Neural crest cell (in vitro differentiated cells): ENCODE measurements around the gene PHACTR1. TPM values are rescaled to one million over a fixed set of nuclear protein-coding genes. Genes with fewer than 3 reads are reported as not detected.
A peak's percentile ranks its signal among the peaks of the same experiment; 100 is the strongest.

Experiments
- DNase-seq: peaks from one replicate; pipeline ENCODE4 v3.0.0; 2021; ENCODE audit warnings: low read depth, mixed read lengths, low spot score
- H3K27ac Mint-ChIP-seq: one replicate; pipeline ENCODE4 v1.8.0; 2021; ENCODE audit warnings: mild to moderate bottlenecking, mixed read lengths; ENCODE audit not compliant: unreplicated experiment
- H3K27me3 Mint-ChIP-seq: 2 replicates; pipeline ENCODE4 v1.8.0; 2021; ENCODE audit warnings: low read depth, mild to moderate bottlenecking, mixed read lengths
- H3K36me3 Mint-ChIP-seq: 2 replicates; pipeline ENCODE4 v1.8.0; 2021; ENCODE audit warnings: low read depth, mild to moderate bottlenecking, mixed read lengths
- H3K4me1 Mint-ChIP-seq: 2 replicates; pipeline ENCODE4 v1.8.0; 2021; ENCODE audit warnings: mixed read lengths
- H3K4me3 Mint-ChIP-seq: one replicate; pipeline ENCODE4 v1.8.0; 2021; ENCODE audit warnings: mild to moderate bottlenecking, mixed read lengths
- H3K9me3 Mint-ChIP-seq: 2 replicates; pipeline ENCODE4 v1.8.0; 2021; ENCODE audit warnings: mixed read lengths
- total RNA-seq: library from RNA; stranded (reverse); gene quantifications from 2 replicates; pipeline ENCODE4 v1.2.1, GENCODE V29; 2021
- TF ChIP-seq, protein P1 (sequence below): fragments of 200-600 bp; sonication (generic); conservative IDR thresholded peaks from 2 replicates; pipeline ENCODE4 v1.5.0; 2021; ENCODE audit warnings: antibody characterized with exemption, mild to moderate bottlenecking

The PHACTR1 gene
- total RNA-seq, 1 donor from 2014 or later, result 10.4 TPM

DNA sequence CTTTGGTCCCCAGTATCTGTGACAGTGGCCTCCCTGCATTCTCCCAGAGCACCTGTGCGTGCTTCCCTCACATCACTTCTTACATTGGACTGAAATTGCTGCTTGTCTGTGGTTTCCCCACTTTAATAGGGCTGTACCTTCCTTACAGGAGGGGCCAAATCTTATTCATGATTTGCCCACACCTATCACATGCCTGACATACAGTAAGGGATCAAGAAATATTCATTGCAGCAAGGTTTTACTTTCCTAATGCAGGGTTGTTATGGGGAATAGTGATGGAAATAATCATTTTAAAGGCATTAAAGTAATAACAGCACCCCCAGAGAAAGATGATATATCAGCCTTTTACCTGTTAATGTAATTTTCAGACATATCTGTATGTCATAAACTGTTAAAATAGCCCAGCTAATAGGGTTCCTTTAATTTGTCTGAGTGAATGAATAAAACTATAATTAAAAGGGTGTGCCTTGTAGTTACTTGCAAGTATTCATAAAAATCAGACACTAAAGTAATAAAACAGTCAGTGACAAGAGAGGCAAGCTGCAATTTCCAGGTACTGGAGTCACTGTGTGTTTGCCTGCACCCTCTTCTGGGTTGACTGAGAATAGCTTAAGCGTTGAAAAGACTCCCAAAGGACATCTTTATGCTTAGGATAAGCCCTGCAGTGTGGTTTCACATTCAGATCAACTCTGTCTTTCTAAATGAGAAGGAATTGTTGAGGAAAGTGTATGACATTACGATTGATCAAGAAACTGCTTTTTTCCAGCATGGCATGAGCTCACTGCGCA lies 182.7 kb downstream of the PHACTR1 start:
- Mint-ChIP-seq H3K36me3 (no peaks in the 10 kb centered on the region), H3K27me3 (peaks cover 3% of the 10 kb centered on the region), H3K27ac (no peak overlapping the region), H3K4me1 (no peaks in the 10 kb centered on the region), H3K9me3 (no peaks in the 10 kb centered on the region), H3K4me3 (no peak overlapping the region)
- TF ChIP-seq, protein P1, sequence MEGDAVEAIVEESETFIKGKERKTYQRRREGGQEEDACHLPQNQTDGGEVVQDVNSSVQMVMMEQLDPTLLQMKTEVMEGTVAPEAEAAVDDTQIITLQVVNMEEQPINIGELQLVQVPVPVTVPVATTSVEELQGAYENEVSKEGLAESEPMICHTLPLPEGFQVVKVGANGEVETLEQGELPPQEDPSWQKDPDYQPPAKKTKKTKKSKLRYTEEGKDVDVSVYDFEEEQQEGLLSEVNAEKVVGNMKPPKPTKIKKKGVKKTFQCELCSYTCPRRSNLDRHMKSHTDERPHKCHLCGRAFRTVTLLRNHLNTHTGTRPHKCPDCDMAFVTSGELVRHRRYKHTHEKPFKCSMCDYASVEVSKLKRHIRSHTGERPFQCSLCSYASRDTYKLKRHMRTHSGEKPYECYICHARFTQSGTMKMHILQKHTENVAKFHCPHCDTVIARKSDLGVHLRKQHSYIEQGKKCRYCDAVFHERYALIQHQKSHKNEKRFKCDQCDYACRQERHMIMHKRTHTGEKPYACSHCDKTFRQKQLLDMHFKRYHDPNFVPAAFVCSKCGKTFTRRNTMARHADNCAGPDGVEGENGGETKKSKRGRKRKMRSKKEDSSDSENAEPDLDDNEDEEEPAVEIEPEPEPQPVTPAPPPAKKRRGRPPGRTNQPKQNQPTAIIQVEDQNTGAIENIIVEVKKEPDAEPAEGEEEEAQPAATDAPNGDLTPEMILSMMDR, result no peak
- no peak for DNase-seq

DNA sequence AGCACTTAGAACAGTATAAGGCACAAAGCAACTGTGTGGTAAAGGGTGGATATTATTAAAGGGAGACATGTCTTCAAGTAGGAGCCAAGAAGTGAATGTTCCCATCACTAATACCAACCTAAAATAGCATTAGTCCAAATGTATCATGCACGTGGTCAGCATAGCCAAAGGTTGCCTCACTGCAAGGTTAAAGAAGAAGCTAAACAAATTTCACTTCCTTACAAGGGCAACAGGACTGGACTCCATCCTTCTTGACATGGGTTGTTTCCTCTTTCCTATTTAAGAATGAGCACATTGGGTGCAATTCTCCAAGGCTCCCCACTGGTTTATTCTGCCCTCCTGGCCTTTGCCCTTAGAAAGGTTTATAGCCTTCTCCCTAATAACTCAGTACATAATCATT lies 186.7 kb downstream of the PHACTR1 start:
- DNase-seq, result no peak
- H3K36me3 Mint-ChIP-seq, result no peaks in the 10 kb centered on the region
- TF ChIP-seq, protein P1, result no peak
- H3K4me3 Mint-ChIP-seq, result no peak overlapping the region
- no peaks in the 10 kb centered on the region for H3K9me3 Mint-ChIP-seq
- H3K4me1 Mint-ChIP-seq, result no peaks in the 10 kb centered on the region
- peaks cover 3% of the 10 kb centered on the region for H3K27me3 Mint-ChIP-seq
- H3K27ac Mint-ChIP-seq, result no peak overlapping the region

DNA sequence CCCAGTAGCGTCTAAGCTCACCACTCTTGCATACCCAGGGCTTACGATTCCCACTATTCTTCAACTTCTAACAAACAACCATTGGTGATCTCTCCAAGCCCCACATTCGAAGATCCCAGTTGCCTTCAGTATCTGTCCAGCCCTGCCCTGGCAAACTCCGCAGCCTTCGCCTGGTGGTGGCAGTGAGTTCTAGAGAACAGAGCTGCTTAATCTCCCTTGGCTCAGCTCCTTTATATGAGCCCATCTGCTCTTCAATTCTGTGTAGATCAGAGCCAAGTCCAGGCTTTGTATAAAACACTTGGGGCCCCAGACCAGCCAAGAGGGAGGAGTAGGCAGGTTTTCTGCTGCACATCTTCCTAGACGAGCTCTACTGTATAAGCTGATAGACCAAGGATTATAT lies 193.3 kb downstream of the PHACTR1 start:
- H3K4me1 Mint-ChIP-seq, result peaks cover 10% of the 10 kb centered on the region
- TF ChIP-seq, protein P1, result no peak
- H3K36me3 Mint-ChIP-seq, result no peaks in the 10 kb centered on the region
- no peaks in the 10 kb centered on the region for H3K9me3 Mint-ChIP-seq
- no peak for DNase-seq
- no peaks in the 10 kb centered on the region for H3K27me3 Mint-ChIP-seq
- no peak overlapping the region for H3K4me3 Mint-ChIP-seq
- no peak overlapping the region for H3K27ac Mint-ChIP-seq

DNA sequence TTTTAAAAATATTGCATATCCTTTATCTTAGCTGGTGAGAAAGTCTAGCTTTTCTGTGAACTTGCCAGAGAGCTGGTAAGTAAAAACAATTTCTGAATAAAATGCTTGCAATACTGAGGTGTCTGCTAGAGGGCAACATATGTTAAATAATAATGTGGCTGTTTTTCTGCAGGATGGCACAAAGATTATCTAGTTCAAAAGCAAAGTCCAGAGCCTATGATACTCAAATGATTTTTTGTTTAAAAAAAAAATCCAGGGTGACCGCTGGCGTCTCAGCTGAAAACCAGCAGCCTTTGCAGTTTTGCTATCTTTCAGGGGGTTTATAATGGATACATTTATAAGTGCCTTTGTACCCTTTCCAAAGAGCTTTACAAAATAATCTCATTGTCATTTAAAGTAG lies 194.9 kb downstream of the PHACTR1 start:
- TF ChIP-seq, protein P1, result peak; percentile 74
- DNase-seq, result no peak
- peaks cover 10% of the 10 kb centered on the region for H3K4me1 Mint-ChIP-seq
- H3K27ac Mint-ChIP-seq, result no peak overlapping the region
- no peak overlapping the region for H3K4me3 Mint-ChIP-seq
- H3K9me3 Mint-ChIP-seq, result no peaks in the 10 kb centered on the region
- no peaks in the 10 kb centered on the region for H3K36me3 Mint-ChIP-seq
- H3K27me3 Mint-ChIP-seq, result peaks cover 2% of the 10 kb centered on the region

DNA sequence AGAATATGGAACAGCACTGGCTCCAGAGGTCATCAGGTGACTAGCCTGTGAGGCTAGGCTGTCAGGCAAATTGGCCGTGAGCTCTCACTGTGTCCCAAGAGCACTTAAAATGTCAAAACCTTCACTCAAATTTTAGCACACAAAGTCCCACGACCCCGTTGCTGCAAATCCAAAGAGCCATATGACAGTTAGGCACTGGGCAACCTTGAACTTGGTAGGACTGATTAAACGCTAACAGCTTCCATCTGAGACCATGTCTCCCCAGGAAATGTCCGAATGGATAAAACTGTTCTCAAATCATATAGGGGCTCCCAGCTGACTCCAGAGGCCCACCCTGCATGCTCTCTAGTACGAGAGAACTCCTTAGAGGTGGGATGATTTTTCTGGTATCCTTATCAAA lies 196.6 kb downstream of the PHACTR1 start:
- no peak for DNase-seq
- H3K36me3 Mint-ChIP-seq, result no peaks in the 10 kb centered on the region

More for the DNA sequence above, 196.6 kb downstream of the PHACTR1 start:
- H3K27me3 Mint-ChIP-seq, result peaks cover 2% of the 10 kb centered on the region
- TF ChIP-seq, protein P1, result no peak
- H3K27ac Mint-ChIP-seq, result no peak overlapping the region
- H3K4me1 Mint-ChIP-seq, result peaks cover 10% of the 10 kb centered on the region
- no peak overlapping the region for H3K4me3 Mint-ChIP-seq
- no peaks in the 10 kb centered on the region for H3K9me3 Mint-ChIP-seq
